ENCODE data around the gene PTPN12.

DNA sequence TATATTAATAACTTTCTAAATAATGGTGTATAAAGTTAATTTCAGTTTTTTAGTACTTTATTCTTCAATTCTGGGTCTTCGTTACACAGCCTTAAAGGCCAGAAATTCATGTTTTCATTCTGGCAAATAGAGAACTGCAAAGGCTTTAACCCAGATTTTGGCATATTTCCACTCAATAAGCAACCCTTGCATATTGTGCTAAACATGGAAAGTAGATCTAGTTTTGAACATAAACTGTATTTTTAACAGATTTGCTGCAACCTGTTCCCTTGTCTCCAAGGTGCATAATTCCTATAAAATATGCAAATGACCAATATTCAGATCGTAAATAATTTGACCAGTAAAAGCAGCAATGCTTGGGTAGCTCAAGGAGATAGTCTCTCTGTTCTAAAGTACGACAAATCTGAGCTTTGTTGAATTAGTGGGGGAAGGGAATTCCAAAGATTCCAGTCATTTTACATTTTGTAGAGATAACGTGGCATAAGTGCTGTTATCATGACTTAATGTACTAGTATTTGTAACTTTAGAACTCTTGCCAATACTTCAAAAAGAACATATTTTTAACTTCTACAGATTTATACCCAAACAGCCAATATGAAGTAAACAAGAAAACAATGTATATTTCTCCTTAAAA is 112.7 kb downstream of the PTPN12 start:
- TF ChIP-seq POLR2A (IDR thresholded peaks at IDR 0.05; ENCODE audit: low read length) (no peak), GATA1 (IDR thresholded peaks at IDR 0.05; ENCODE audit: low read depth, low read length) (no peak)
